Islet of Langerhans (tissue), 1 donor: ENCODE data around the gene PANX2.

Source experiments
- FAIRE-seq: peaks from one replicate; lab custom pipeline; 2011; peaks lifted over from hg19 to GRCh38; lab: Jason Lieb, UNC

The PANX2 gene

GRCh38 chr22:50171319-50171964 is 911 bp downstream of the PANX2 start:
- no peak for FAIRE-seq

GRCh38 chr22:50171965-50172421 is 1.5 kb downstream of the PANX2 start:
- no peak for FAIRE-seq

- no peak for FAIRE-seq
These were observed 2.9 kb downstream of the PANX2 start for GRCh38 chr22:50173311-50173982.

- FAIRE-seq: no peak
These were observed 3.4 kb downstream of the PANX2 start for GRCh38 chr22:50173983-50174355.

GRCh38 chr22:50174382-50175190 is 4.1 kb downstream of the PANX2 start:
- no peak for FAIRE-seq

GRCh38 chr22:50175191-50175461 is 4.6 kb downstream of the PANX2 start:
- no peak for FAIRE-seq

- FAIRE-seq: no peak
These were observed 5.7 kb downstream of the PANX2 start for GRCh38 chr22:50175921-50176849.

GRCh38 chr22:50176850-50177536 is 6.5 kb downstream of the PANX2 start:
- no peak for FAIRE-seq

- FAIRE-seq: no peak
These were observed 7.3 kb downstream of the PANX2 start for GRCh38 chr22:50177537-50178470.

- FAIRE-seq: no peak
These were observed 7.9 kb downstream of the PANX2 start for GRCh38 chr22:50178471-50178864.

GRCh38 chr22:50178871-50179869 is 8.6 kb downstream of the PANX2 start:
- no peak for FAIRE-seq

- no peak for FAIRE-seq
These were observed 9.6 kb downstream of the PANX2 start for GRCh38 chr22:50179937-50180726.

GRCh38 chr22:50180727-50181521 is 10.4 kb downstream of the PANX2 start:
- FAIRE-seq: no peak

GRCh38 chr22:50182176-50183081 is 11.9 kb downstream of the PANX2 start:
- no peak for FAIRE-seq

- no peak for FAIRE-seq
These were observed 12.8 kb downstream of the PANX2 start for GRCh38 chr22:50183141-50183971.
